NOMO-1 treated with DMSO at 0.1 percent for 48 hours (cell line): ENCODE measurements around the gene ERAL1.
"Not testable (repeated sequence)": the region's sequence is repeated elsewhere in the genome, so short reads cannot be mapped to it uniquely, and the experiment has no call there.

Experiments
- DNase-seq: peaks from one replicate; lab custom pipeline; 2025; ENCODE audit not compliant: unreplicated experiment; lab: John Stamatoyannopoulos, UW

Gene ERAL1

GRCh38 chr17:28854457-28855335, at the start of gene ERAL1:
ERAL1 (plus strand) TSS chr17:28855016; CDS start chr17:28855035, 19 bp downstream.
- peak; percentile 83 for DNase-seq

GRCh38 chr17:28807925-28808634, 46.7 kb upstream of the ERAL1 start:
- DNase-seq, result peak; percentile 38

- no peak for DNase-seq
Observed at GRCh38 chr17:28810437-28810836, 44.4 kb upstream of the ERAL1 start.

- DNase-seq, result no peak
Observed at GRCh38 chr17:28811651-28812090, 43.1 kb upstream of the ERAL1 start.

- DNase-seq, result peak; percentile 95
Observed at GRCh38 chr17:28812091-28812747, 42.6 kb upstream of the ERAL1 start.

GRCh38 chr17:28812748-28813377, 42.0 kb upstream of the ERAL1 start:
- peak; percentile 52 for DNase-seq

GRCh38 chr17:28816540-28816939, 38.3 kb upstream of the ERAL1 start:
- no peak for DNase-seq

- no peak for DNase-seq
Observed at GRCh38 chr17:28818819-28819221, 36.0 kb upstream of the ERAL1 start.

GRCh38 chr17:28819582-28819981, 35.2 kb upstream of the ERAL1 start:
- no peak for DNase-seq

GRCh38 chr17:28827672-28828071, 27.1 kb upstream of the ERAL1 start:
- DNase-seq, result no peak

GRCh38 chr17:28828294-28829040, 26.3 kb upstream of the ERAL1 start:
- no peak for DNase-seq

GRCh38 chr17:28834420-28834819, 20.4 kb upstream of the ERAL1 start:
- no peak for DNase-seq

GRCh38 chr17:28836541-28836940, 18.3 kb upstream of the ERAL1 start:
- DNase-seq, result not testable (repeated sequence)

GRCh38 chr17:28839221-28839620, 15.6 kb upstream of the ERAL1 start:
- DNase-seq, result no peak

- no peak for DNase-seq
Observed at GRCh38 chr17:28841901-28842281, 12.9 kb upstream of the ERAL1 start.

- DNase-seq, result peak; percentile 64
Observed at GRCh38 chr17:28842282-28843012, 12.4 kb upstream of the ERAL1 start, which contains the start of gene FAM222B. FAM222B (minus strand) TSS chr17:28842790; CDS start chr17:28766667, 76,123 bp downstream.

- DNase-seq, result no peak
Observed at GRCh38 chr17:28843816-28844148, 11.0 kb upstream of the ERAL1 start.

GRCh38 chr17:28846231-28846630, 8.6 kb upstream of the ERAL1 start:
- DNase-seq, result no peak

GRCh38 chr17:28846699-28847098, 8.1 kb upstream of the ERAL1 start:
- DNase-seq, result not testable (repeated sequence)

- peak; percentile 15 for DNase-seq
Observed at GRCh38 chr17:28848667-28849066, 6.1 kb upstream of the ERAL1 start.
